ENCODE results near the gene CELF6. TPM values are rescaled to one million over a fixed set of nuclear protein-coding genes. Genes with fewer than 3 reads are reported as not detected.
"Not testable (repeated sequence)": the region's sequence is repeated elsewhere in the genome, so short reads cannot be mapped to it uniquely, and the experiment has no call there.

CELF6 gene
- total RNA-seq, 2 donors from 2014 or later = 0.92 to 1.00 TPM

DNA sequence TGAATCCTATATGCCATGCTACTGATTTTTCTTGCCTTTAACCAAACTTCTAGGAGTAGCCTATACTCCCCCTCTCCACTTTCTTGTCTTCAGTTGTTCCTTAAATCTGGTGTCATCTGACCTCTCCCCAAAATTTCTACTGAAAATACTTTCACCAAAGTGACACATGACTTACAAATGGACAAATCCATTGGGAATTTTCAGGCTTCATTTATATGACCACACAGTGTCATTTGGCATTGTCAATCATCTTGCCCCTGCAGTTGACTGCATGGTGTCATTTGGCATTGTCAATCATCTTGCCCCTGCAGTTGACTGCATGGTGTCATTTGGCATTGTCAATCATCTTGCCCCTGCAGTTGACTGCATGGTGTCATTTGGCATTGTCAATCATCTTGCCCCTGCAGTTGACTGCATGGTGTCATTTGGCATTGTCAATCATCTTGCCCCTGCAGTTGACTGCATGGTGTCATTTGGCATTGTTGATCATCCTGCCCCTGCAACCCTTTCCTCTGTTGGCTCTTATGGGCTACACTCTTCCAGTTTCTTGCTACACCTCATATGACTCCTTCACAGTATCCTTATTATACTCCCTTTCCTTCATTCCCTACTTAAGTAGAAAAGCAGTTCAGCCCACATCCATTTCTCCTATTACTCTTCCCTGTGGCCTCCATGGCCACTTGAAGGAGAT lies 44.2 kb downstream of the CELF6 start:
- H3K9me3 Mint-ChIP-seq; H3K27ac Mint-ChIP-seq; DNase-seq (ENCODE audit: low spot score); ATAC-seq; H3K27me3 Mint-ChIP-seq; H3K4me3 Mint-ChIP-seq; H3K36me3 Mint-ChIP-seq: not testable (repeated sequence)
- H3K4me1 Mint-ChIP-seq (ENCODE audit: low read depth in 2 of 2) = peaks cover 25 to 28% of the 10 kb centered on the region in 2 donors

DNA sequence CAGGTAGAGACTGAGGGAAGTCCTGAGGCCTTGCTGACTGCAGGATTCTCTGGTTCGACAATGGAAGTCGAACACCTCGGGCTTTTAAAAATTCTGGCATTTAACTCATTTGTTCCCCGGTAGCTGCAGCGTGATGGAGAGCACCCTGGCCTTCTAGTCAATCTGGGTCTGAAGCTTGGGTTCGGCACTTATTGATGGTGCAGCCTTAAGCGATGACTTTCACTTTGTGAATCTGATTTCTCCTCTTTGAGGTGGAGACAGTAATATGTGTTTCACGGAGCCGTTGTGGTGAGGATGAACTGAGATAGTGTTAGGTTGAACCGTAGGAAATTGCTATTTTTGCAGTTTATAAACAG lies 47.0 kb downstream of the CELF6 start:
- peaks cover 12% of the 10 kb centered on the region for H3K36me3 Mint-ChIP-seq
- H3K4me1 Mint-ChIP-seq (ENCODE audit: low read depth in 2 of 2) = peaks cover 36 to 37% of the 10 kb centered on the region in 2 donors
- H3K27ac Mint-ChIP-seq = peak overlapping the region; percentile 79 to 92
- no peaks in the 10 kb centered on the region for H3K9me3 Mint-ChIP-seq
- H3K27me3 Mint-ChIP-seq = no peaks in the 10 kb centered on the region
- H3K4me3 Mint-ChIP-seq = peak overlapping the region; percentile 88
- DNase-seq (ENCODE audit: low spot score) (no peak), ATAC-seq (no peak)

DNA sequence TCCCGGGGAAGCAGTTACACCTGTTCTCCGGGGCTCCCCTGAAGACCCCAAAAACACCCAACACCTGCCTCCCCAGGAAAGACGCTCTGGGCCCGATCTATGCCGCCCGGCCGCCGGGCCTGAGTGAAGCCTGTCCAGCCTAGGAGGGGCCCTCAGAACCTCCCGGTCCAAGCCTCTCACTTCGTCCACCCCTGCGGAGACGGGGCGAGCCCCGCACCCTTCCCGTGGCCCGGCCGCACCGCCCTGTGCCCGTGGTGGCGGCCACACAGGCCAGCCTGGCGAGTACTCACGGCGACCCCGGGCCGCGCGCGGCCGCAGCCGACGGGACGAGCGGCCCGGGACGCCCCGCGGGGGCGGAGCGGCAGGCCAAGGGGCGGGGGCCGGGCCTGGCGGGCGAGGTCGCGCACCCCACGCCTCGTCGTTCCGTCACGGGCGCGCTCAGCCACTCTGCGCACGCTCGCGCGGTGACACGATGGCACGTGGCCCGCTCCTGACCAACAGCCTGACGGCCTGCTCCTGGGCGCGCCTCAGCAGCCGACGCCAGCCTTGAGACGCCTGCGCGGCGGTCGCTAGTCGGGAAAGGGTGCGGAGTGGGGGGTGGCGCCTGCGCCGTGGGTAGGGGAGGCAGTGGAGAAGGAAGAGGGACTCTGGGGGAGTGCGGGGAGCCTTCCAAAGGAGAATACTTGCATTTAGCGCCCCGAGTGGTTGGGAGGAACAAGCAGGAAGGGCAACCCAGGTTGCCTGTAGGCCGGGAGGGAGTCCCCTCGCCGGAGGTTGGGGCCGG lies 47.6 kb downstream of the CELF6 start, which contains the start of gene PARP6:
Gene PARP6, minus strand, starts transcription at position 342 of the 784 bp plus-strand sequence. CDS start 5,077 bp downstream, outside the sequence.
- Mint-ChIP-seq H3K27ac (peak within 1 kb of the TSS; percentile 79 to 92), H3K9me3 (no peaks in the 10 kb centered on the region), H3K27me3 (no peaks in the 10 kb centered on the region), H3K4me3 (peak within 1 kb of the TSS; percentile 89), H3K36me3 (peaks cover 12% of the 10 kb centered on the region), H3K4me1 (ENCODE audit: low read depth in 2 of 2) (peaks cover 36 to 37% of the 10 kb centered on the region in 2 donors)
- DNase-seq (ENCODE audit: low spot score) (peak; percentile 99), ATAC-seq (peak; percentile 99)

DNA sequence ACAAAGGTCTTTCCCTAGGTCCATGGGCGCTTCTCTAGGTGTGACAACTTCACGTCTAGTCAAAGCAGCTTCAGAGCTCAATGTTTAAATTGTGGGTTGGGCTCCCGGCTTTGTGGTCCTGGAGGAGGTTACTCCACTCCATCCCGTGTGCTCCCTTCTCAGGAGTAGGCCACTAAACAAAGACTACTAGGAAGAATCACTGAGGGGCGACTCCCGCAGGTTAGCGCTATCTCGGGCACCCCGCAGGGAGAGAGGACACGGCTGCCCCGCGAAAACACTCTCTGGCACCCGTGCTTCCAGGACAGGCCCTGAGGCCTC lies 48.1 kb downstream of the CELF6 start:
- H3K4me1 Mint-ChIP-seq (ENCODE audit: low read depth in 2 of 2) = peaks cover 36 to 37% of the 10 kb centered on the region in 2 donors
- H3K36me3 Mint-ChIP-seq = peaks cover 12% of the 10 kb centered on the region
- DNase-seq (ENCODE audit: low spot score) (no peak), ATAC-seq (no peak)
- no peaks in the 10 kb centered on the region for H3K9me3 Mint-ChIP-seq
- no peaks in the 10 kb centered on the region for H3K27me3 Mint-ChIP-seq
- H3K27ac Mint-ChIP-seq = peak overlapping the region; percentile 41 to 47
- H3K4me3 Mint-ChIP-seq = peak overlapping the region; percentile 89

DNA sequence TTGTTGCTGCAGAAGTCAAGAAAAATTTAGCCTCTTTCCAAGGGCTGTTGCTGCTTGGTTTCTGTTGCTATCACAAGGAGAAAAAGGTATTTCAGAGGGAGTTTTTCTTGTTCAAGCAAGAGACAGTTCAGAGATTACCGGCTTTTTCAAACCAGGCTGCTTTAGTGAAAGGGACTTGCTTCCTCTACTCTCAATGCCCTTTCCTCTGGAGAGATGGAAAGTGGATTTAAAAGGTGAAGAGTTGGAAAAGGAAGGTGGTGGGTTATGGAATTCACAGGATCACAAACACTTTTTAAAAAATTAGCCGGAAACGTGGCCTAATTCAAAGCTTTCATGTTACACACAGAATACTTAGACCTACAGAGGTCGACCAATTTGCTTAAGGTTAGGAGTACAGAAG lies 48.7 kb downstream of the CELF6 start:
- H3K27ac Mint-ChIP-seq = peak overlapping the region; percentile 41 to 47
- peak overlapping the region; percentile 89 for H3K4me3 Mint-ChIP-seq
- H3K27me3 Mint-ChIP-seq = no peaks in the 10 kb centered on the region
- H3K36me3 Mint-ChIP-seq = peaks cover 12% of the 10 kb centered on the region
- peaks cover 36 to 37% of the 10 kb centered on the region in 2 donors for H3K4me1 Mint-ChIP-seq (ENCODE audit: low read depth in 2 of 2)
- ATAC-seq = no peak
- no peaks in the 10 kb centered on the region for H3K9me3 Mint-ChIP-seq
- no peak for DNase-seq (ENCODE audit: low spot score)

DNA sequence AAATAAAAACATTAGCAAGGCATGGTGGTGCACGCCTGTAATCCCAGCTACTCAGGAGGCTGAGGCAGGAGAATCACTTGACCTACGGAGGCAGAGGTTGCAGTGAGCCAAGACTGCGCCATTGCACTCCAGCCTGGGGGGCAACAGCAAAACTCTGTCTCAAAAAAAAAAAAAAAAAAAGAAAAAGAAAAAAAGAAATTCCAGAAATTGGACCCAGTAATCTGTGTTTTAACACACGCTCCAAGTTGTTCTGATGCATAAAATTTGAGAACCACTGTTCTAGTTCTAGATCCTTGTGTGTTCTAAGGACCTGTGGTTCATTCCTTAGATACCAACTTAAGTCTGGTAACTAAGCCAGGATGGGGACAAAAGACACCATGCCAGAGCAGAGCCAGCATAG lies 50.2 kb downstream of the CELF6 start:
- ATAC-seq = no peak
- Mint-ChIP-seq H3K36me3 (peaks cover 17% of the 10 kb centered on the region), H3K9me3 (no peaks in the 10 kb centered on the region), H3K4me3 (no peak overlapping the region), H3K27me3 (no peaks in the 10 kb centered on the region), H3K4me1 (ENCODE audit: low read depth in 2 of 2) (peaks cover 36 to 37% of the 10 kb centered on the region in 2 donors), H3K27ac (peak overlapping the region in 1 of 2 donors; percentile 41)
- DNase-seq (ENCODE audit: low spot score) = no peak

DNA sequence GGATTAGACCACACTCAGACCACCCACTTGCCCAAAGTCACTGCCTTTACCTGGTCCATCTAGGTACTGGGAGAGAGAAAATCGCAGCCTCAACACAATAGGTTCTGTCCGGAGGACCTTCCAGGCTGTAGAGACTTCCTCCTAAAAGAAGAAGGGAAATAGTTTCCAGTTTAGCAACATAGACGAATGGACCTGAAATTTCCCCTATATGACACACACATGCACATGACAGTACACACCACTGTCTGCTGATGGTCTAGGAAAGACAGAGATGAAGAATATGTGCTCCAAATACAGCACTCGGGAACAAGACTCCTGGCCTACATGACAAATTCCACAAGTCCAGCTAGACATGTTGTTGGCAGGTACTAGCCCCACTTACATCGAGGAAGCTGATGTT lies 54.9 kb downstream of the CELF6 start:
- no peak for ATAC-seq
- peaks cover 48% of the 10 kb centered on the region for H3K36me3 Mint-ChIP-seq
- H3K4me1 Mint-ChIP-seq (ENCODE audit: low read depth in 2 of 2) = peaks cover under 1 to 10% of the 10 kb centered on the region in 2 donors
- H3K4me3 Mint-ChIP-seq = no peak overlapping the region
- no peak for DNase-seq (ENCODE audit: low spot score)
- H3K27me3 Mint-ChIP-seq = no peaks in the 10 kb centered on the region
- no peak overlapping the region for H3K27ac Mint-ChIP-seq
- H3K9me3 Mint-ChIP-seq = no peaks in the 10 kb centered on the region

DNA sequence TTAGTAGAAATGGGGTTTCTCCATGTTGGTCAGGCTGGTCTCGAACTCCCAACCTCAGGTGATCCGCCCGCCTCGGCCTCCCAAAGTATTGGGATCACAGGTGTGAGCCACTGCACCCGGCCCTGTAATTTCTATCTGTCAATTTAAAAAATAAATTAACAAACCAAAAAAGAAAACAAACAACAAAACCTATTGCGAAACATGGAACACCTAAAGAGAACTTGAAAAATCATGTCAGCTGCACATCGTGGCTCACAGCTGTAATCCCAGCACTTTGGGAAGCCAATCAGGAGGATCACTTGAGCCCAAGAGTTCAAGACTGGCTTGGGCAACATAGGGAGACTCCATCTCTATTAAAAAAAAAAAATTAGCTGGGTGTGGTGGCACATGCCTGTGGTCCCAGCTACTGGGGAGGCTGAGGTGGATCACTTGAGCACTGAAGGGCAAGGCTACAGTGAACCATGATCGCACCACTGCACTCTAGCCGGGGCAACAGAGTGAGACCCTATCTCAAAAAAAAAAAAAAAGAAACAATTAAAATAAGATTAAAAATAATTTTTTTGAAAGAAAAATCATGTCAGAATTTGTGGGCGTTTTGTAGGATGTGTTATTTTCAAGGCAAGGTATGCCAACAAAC lies 67.2 kb downstream of the CELF6 start:
- H3K4me3 Mint-ChIP-seq = no peak overlapping the region
- H3K27ac Mint-ChIP-seq = no peak overlapping the region
- H3K9me3 Mint-ChIP-seq = no peaks in the 10 kb centered on the region
- DNase-seq (ENCODE audit: low spot score) (no peak), ATAC-seq (no peak)
- H3K36me3 Mint-ChIP-seq = peaks cover 47% of the 10 kb centered on the region
- no peaks in the 10 kb centered on the region for H3K27me3 Mint-ChIP-seq
- H3K4me1 Mint-ChIP-seq (ENCODE audit: low read depth in 2 of 2) = peaks cover 0 to 3% of the 10 kb centered on the region in 2 donors

DNA sequence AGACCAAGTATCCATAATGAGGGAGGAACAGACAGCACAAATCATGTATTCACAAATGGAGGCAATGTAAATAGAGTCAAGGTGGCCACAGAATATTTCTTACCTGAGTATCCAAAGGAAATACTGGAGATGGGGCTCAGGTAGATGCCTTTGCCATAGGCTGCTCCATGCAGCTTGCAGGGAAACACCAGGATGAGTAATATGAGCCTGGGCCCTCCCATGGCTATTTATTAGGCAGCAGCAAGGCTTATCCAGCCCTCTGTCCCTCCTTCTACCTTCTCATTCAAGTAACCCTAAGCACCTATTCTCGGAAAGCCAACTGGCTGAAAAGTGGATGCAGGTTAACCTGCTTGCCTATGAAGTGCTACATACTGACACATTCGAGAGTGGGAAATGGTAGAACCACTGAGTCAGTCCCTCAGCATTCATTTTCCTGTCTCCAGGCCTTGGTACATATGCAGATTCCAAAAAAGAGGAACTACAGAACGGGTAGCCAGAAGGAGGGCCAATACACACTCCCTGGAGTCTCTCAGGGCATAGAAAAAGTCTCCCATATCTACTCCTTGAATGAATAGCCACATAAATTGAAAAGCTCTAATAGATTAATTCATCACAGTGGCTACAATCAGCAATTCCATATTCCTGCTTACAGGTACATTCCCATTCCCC lies 70.7 kb downstream of the CELF6 start:
- Mint-ChIP-seq H3K36me3 (peaks cover 38% of the 10 kb centered on the region), H3K27me3 (no peaks in the 10 kb centered on the region), H3K9me3 (no peaks in the 10 kb centered on the region), H3K4me3 (no peak overlapping the region), H3K27ac (peak overlapping the region; percentile 41 to 58), H3K4me1 (ENCODE audit: low read depth in 2 of 2) (peaks cover 0 to 5% of the 10 kb centered on the region in 2 donors)
- ATAC-seq (no peak), DNase-seq (ENCODE audit: low spot score) (no peak)

DNA sequence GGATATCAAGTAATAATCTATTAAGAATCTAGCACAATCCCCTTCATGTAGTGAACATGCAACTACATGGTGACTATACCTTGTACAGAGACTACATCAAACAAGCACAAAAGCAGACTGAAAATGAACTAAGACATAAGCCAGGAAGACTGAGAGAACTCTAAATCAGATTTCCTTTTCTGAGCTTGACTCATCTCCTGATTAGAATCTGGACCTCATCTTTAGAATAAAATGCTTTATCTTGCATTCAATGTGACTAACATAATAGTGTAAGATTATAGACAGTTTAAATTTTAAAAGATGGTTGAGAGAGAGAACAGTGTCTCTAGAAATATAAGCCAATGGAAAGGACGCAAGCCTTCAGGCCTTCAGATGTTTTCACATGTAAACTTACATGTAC lies 71.4 kb downstream of the CELF6 start:
- Mint-ChIP-seq H3K27me3 (no peaks in the 10 kb centered on the region), H3K36me3 (peaks cover 38% of the 10 kb centered on the region), H3K4me3 (no peak overlapping the region), H3K9me3 (no peaks in the 10 kb centered on the region), H3K27ac (peak overlapping the region; percentile 41 to 58), H3K4me1 (ENCODE audit: low read depth in 2 of 2) (peaks cover 0 to 11% of the 10 kb centered on the region in 2 donors)
- DNase-seq (ENCODE audit: low spot score) (no peak), ATAC-seq (no peak)

DNA sequence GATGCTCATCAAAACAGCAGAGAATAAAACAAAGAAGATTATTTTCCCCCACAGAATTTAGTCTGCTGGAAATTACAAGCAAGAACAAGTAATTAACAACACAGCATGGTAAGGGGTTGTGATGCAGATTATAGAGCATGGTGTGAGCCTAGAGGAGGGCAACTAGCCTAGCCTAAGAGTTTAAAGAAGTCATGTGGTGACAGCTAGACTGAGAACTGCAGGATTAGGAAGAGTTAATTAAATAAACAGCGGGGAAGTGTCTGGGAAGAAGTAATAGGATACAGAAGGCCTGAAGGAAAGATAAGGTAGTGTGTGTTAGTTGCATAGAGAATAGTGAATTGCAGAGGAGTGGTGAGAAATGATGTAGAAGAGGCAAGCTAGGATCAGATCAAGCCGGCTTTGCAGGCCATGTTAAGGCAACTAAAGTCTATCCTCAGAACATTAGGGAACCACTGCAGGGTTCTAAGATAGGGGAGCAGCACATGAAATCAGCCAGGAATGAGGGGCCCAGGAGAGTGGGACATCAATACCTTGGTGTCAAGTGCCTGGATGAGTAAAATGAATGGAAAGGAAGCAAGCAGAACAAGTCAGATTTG lies 77.1 kb downstream of the CELF6 start:
- no peak overlapping the region for H3K4me3 Mint-ChIP-seq
- no peaks in the 10 kb centered on the region for H3K27me3 Mint-ChIP-seq
- DNase-seq (ENCODE audit: low spot score) (no peak), ATAC-seq (no peak)
- peak overlapping the region; percentile 40 to 99 for H3K27ac Mint-ChIP-seq
- no peaks in the 10 kb centered on the region for H3K9me3 Mint-ChIP-seq
- peaks cover 17% of the 10 kb centered on the region for H3K36me3 Mint-ChIP-seq
- H3K4me1 Mint-ChIP-seq (ENCODE audit: low read depth in 2 of 2) = peaks cover 8 to 35% of the 10 kb centered on the region in 2 donors

DNA sequence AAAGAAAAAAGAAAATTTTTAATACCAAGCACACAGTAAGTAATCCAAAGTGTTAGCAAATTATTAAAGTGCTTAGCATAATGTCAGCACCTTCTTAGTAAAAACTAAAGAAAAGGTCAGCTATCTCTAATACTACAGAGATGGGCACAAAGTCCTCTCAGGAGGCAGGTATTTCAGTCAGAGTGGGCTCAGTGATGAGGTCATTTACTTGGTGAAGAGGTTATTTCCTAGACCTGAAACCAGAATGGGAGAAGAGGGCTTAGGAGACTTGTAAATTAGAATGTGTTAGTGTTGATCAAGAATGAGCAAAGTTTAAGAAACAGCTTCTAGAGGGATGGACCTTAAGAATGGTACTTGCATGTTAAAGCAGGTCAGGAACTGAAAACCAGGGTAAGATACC lies 80.3 kb downstream of the CELF6 start:
- no peaks in the 10 kb centered on the region for H3K27me3 Mint-ChIP-seq
- H3K4me1 Mint-ChIP-seq (ENCODE audit: low read depth in 2 of 2) = peaks cover 28 to 51% of the 10 kb centered on the region in 2 donors
- DNase-seq (ENCODE audit: low spot score) (no peak), ATAC-seq (peak; percentile 25 to 51)
- H3K36me3 Mint-ChIP-seq = peaks cover 16% of the 10 kb centered on the region
- no peaks in the 10 kb centered on the region for H3K9me3 Mint-ChIP-seq
- H3K27ac Mint-ChIP-seq = peak overlapping the region; percentile 97 to 99
- H3K4me3 Mint-ChIP-seq = peak overlapping the region; percentile 40

DNA sequence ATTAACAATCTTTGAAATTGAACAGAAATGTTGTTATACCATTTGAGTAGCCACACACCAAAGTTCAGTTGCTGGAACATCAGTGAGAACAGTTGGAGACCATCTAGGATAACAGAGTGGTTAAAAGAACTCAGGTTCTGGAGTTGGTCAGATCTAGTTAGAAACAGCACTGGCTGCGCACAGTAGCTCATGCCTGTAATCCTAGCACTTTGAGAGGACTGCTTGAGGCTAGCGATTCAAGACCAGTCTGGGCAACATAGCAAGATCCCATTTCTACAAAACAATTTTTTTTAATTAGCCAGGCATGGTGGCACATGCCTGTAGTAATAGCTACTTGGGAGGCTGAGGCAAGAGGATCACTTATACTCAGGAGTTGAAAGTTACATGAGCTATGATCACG lies 81.4 kb downstream of the CELF6 start:
- no peaks in the 10 kb centered on the region for H3K27me3 Mint-ChIP-seq
- no peak overlapping the region for H3K4me3 Mint-ChIP-seq
- peaks cover 6% of the 10 kb centered on the region for H3K36me3 Mint-ChIP-seq
- DNase-seq (ENCODE audit: low spot score) (no peak), ATAC-seq (no peak)
- H3K27ac Mint-ChIP-seq = peak overlapping the region; percentile 97 to 99
- H3K9me3 Mint-ChIP-seq = no peaks in the 10 kb centered on the region
- peaks cover 32 to 49% of the 10 kb centered on the region in 2 donors for H3K4me1 Mint-ChIP-seq (ENCODE audit: low read depth in 2 of 2)

Data from natural killer cell treated with Interleukin-12 subunit alpha and Interleukin-12 subunit beta and Interleukin-15 and Interleukin-18, amount 100 ng/mL, for 72 hours (primary cell).